Fibroblast of lung (primary cell): ENCODE measurements around the gene MS4A8. TPM values are rescaled to one million over a fixed set of nuclear protein-coding genes. Genes with fewer than 3 reads are reported as not detected.

Source experiments
- DNase-seq, 2 donors: peaks; one replicate each; pipeline versions ENCODE4 v3.0.0 to v3.0.0-alpha.2; 2010; ENCODE audit warnings: low read depth in 2 of 2
- H2AFZ ChIP-seq: 2 replicates; pipeline ENCODE4 v1.5.1; 2012; ENCODE audit warnings: low read length, control low read depth, inconsistent platforms
- H3K27ac ChIP-seq: 2 replicates; pipeline ENCODE4 v1.5.1; 2011; ENCODE audit warnings: low read length, control low read depth; ENCODE audit not compliant: insufficient read depth
- H3K27me3 ChIP-seq: 2 replicates; pipeline ENCODE4 v1.5.1; 2011; ENCODE audit warnings: mild to moderate bottlenecking, low read length; ENCODE audit not compliant: control insufficient read depth, insufficient read depth
- H3K36me3 ChIP-seq: 2 replicates; pipeline ENCODE4 v1.5.1; 2011; ENCODE audit warnings: low read length; ENCODE audit not compliant: control insufficient read depth, insufficient read depth
- H3K4me1 ChIP-seq: 2 replicates; pipeline ENCODE4 v1.5.1; 2011; ENCODE audit warnings: low read length; ENCODE audit not compliant: control insufficient read depth, insufficient read depth; ENCODE audit errors: extremely low read depth
- H3K4me2 ChIP-seq: 2 replicates; pipeline ENCODE4 v1.5.1; 2011; ENCODE audit warnings: low read length, control low read depth; ENCODE audit not compliant: insufficient read depth; ENCODE audit errors: extremely low read depth
- H3K4me3 ChIP-seq, 4 experiments: fragments of 200-600 bp in 1 of 4; sonication (generic) in 1 of 4; replicated peaks in 1 of 4; 2 replicates each; pipeline ENCODE4 v1.5.1; 2011 to 2016; ENCODE audit warnings: low read length in 4 of 4, low read depth in 3 of 4, mild to moderate bottlenecking in 3 of 4, control low read depth in 2 of 4, inconsistent platforms in 1 of 4, mixed read lengths in 1 of 4; ENCODE audit not compliant: insufficient read depth in 1 of 4; ENCODE audit errors: control extremely low read depth in 1 of 4
- H3K79me2 ChIP-seq: 2 replicates; pipeline ENCODE4 v1.5.1; 2012; ENCODE audit warnings: mild to moderate bottlenecking, low read length, inconsistent platforms; ENCODE audit not compliant: control insufficient read depth, insufficient read depth
- H3K9ac ChIP-seq: 2 replicates; pipeline ENCODE4 v1.5.1; 2011; ENCODE audit warnings: mild to moderate bottlenecking, low read length, control low read depth; ENCODE audit not compliant: insufficient read depth
- H3K9me3 ChIP-seq: 2 replicates; pipeline ENCODE4 v1.5.1; 2012; ENCODE audit warnings: low read depth, low read length; ENCODE audit not compliant: control insufficient read depth, insufficient read depth
- H4K20me1 ChIP-seq: 2 replicates; pipeline ENCODE4 v1.5.1; 2011; ENCODE audit warnings: low read length; ENCODE audit not compliant: control insufficient read depth, insufficient read depth; ENCODE audit errors: extremely low read depth
- EZH2 ChIP-seq: IDR thresholded peaks from 2 replicates; pipeline ENCODE4 v1.5.1; 2012; ENCODE audit warnings: low read length, control low read depth, mild to moderate bottlenecking; ENCODE audit errors: missing control alignments
- polyA plus RNA-seq, 2 donors: library from polyadenylated mRNA; depleted of rRNA in 1 of 2; stranded (reverse) in 1 of 2; unstranded in 1 of 2; fragments of >200 nt; gene quantifications; 2 replicates each; pipeline ENCODE4 v1.2.1, GENCODE V29; 2011 to 2012; ENCODE audit warnings: missing spikeins in 1 of 2
- total RNA-seq: library from RNA; depleted of rRNA; stranded (reverse); fragments of >200 nt; gene quantifications from 2 replicates; pipeline ENCODE4 v1.2.1, GENCODE V29; 2014
- TF ChIP-seq, protein P1 (sequence below), 2 donors: IDR thresholded peaks in 1 of 2; conservative IDR thresholded peaks in 1 of 2; 1 replicate in 1 of 2; 2 replicates in 1 of 2; pipeline ENCODE4 v1.5.1; 2011 to 2012; ENCODE audit warnings: low read length in 2 of 2, control low read depth in 1 of 2, inconsistent platforms in 1 of 2, low read depth in 1 of 2, mild to moderate bottlenecking in 1 of 2

MS4A8 gene
- total and polyA plus RNA-seq, 2 donors (not counting 1 experiment from before 2014, with no cell fraction given) = not detected

DNA sequence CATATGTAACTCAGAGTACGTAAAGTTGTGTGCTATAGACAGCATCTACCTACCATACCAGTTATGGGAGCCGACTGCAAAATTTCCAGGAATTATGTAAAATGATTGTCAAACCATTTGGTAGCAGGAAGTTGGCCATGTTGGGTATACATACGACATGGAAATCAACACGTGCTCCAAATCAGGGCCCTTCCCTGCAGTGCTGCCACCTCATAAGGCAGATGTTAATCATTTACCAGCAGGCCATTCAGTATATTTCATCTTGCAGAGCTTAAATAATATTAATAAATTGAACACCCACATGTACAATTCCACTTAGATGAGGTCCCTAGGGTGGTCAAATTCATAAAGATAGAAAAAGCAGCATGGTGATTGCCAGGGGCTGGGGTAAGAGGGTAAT lies 34.9 kb downstream of the MS4A8 start:
- H4K20me1 ChIP-seq = no peaks in the 10 kb centered on the region
- no peaks in the 10 kb centered on the region for H3K36me3 ChIP-seq
- H2AFZ ChIP-seq = no peak overlapping the region
- no peak for DNase-seq
- no peak overlapping the region for H3K9ac ChIP-seq
- no peaks in the 10 kb centered on the region for H3K4me1 ChIP-seq
- no peaks in the 10 kb centered on the region for H3K9me3 ChIP-seq
- H3K4me3 ChIP-seq = no peak overlapping the region
- H3K27ac ChIP-seq = no peak overlapping the region
- H3K79me2 ChIP-seq = no peaks in the 10 kb centered on the region
- H3K4me2 ChIP-seq = no peak overlapping the region
- no peaks in the 10 kb centered on the region for H3K27me3 ChIP-seq
- TF ChIP-seq, protein P1, sequence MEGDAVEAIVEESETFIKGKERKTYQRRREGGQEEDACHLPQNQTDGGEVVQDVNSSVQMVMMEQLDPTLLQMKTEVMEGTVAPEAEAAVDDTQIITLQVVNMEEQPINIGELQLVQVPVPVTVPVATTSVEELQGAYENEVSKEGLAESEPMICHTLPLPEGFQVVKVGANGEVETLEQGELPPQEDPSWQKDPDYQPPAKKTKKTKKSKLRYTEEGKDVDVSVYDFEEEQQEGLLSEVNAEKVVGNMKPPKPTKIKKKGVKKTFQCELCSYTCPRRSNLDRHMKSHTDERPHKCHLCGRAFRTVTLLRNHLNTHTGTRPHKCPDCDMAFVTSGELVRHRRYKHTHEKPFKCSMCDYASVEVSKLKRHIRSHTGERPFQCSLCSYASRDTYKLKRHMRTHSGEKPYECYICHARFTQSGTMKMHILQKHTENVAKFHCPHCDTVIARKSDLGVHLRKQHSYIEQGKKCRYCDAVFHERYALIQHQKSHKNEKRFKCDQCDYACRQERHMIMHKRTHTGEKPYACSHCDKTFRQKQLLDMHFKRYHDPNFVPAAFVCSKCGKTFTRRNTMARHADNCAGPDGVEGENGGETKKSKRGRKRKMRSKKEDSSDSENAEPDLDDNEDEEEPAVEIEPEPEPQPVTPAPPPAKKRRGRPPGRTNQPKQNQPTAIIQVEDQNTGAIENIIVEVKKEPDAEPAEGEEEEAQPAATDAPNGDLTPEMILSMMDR (conservative IDR thresholded peaks at IDR 0.05 in 1 of 2, IDR thresholded peaks at IDR 0.05 in 1 of 2; ENCODE audit: low read depth in 1 of 2, low read length in 2 of 2) = no peak
- TF ChIP-seq EZH2 = no peak

DNA sequence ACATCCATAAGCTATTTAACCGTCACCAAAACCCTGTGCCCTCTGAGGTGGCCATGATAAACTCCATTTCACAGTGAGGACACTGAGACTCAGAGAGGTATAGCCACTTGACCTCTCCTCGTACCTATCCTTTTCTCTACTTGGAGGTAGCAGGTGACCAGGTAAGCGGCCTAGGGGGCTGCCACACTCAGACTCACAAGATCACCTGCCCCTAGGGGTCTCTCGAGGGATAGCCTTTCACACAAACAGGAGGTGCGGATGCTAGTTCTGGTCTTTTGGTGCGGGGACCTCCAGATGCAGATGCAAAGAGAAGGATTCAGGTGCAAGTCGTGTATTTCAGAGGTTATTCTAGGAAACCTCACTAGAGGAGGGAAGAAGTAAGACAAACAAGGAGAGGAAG lies 39.7 kb downstream of the MS4A8 start:
- DNase-seq = no peak
- H3K4me2 ChIP-seq = no peak overlapping the region
- no peak overlapping the region for H3K4me3 ChIP-seq
- H3K36me3 ChIP-seq = no peaks in the 10 kb centered on the region
- no peaks in the 10 kb centered on the region for H3K79me2 ChIP-seq
- no peak overlapping the region for H3K27ac ChIP-seq
- no peaks in the 10 kb centered on the region for H3K27me3 ChIP-seq
- no peaks in the 10 kb centered on the region for H3K4me1 ChIP-seq
- H2AFZ ChIP-seq = no peak overlapping the region
- H3K9me3 ChIP-seq = no peaks in the 10 kb centered on the region
- TF ChIP-seq EZH2 = no peak
- TF ChIP-seq, protein P1 (conservative IDR thresholded peaks at IDR 0.05 in 1 of 2, IDR thresholded peaks at IDR 0.05 in 1 of 2; ENCODE audit: low read depth in 1 of 2, low read length in 2 of 2) = no peak
- no peaks in the 10 kb centered on the region for H4K20me1 ChIP-seq
- H3K9ac ChIP-seq = no peak overlapping the region

DNA sequence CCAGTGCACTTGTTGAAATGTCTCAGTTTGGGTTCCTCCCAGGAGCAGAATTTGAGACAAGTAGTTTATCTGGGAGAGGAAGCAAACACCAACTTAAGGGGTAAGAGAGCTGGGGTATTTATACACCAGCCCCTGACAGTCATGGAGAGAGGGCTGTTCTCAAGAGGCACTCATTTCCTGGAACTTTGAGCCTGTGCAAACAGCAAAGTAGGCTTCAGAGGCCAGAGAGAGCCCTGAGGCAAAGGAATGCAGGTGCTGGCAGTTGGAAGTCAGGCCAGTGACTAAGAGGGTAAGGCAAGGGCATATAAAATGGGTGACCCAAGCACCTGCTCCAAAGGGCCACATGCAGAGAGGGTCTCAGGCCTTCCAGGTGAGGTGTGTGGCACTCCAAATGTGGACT lies 41.2 kb downstream of the MS4A8 start:
- Histone ChIP-seq H3K79me2 (no peaks in the 10 kb centered on the region), H3K4me2 (no peak overlapping the region), H3K4me3 (no peak overlapping the region), H3K4me1 (no peaks in the 10 kb centered on the region), H3K36me3 (no peaks in the 10 kb centered on the region), H3K27ac (no peak overlapping the region), H3K9me3 (no peaks in the 10 kb centered on the region), H4K20me1 (no peaks in the 10 kb centered on the region), H2AFZ (no peak overlapping the region), H3K9ac (no peak overlapping the region), H3K27me3 (no peaks in the 10 kb centered on the region)
- no peak for TF ChIP-seq EZH2
- TF ChIP-seq, protein P1 (conservative IDR thresholded peaks at IDR 0.05 in 1 of 2, IDR thresholded peaks at IDR 0.05 in 1 of 2; ENCODE audit: low read depth in 1 of 2, low read length in 2 of 2) = no peak
- DNase-seq = no peak
